ENCODE data around the gene ASIC4. TPM values are rescaled to one million over a fixed set of nuclear protein-coding genes. Genes with fewer than 3 reads are reported as not detected.

ASIC4 gene
- total and polyA plus RNA-seq, 7 donors, result under 0.01 to 0.07 TPM; not detected in 5

- TF ChIP-seq POLR2AphosphoS5 (IDR thresholded peaks at IDR 0.05) (no peak), POLR2A (IDR thresholded peaks at IDR 0.05) (no peak), CTCF (IDR thresholded peaks at IDR 0.05) (no peak), EP300 (IDR thresholded peaks at IDR 0.05) (no peak)
- peaks cover 0 to 55% (median 4%) of the 10 kb centered on the region in 4 donors for H3K36me3 ChIP-seq
- 86 to 89% methylated on average over 3 of the region's 3 CpGs for WGBS, 2 donors
- no peak overlapping the region for H3K4me3 ChIP-seq
- intact Hi-C loops (cut with DNase I), result no loop called here
- H3K4me1 ChIP-seq, result peaks cover 0 to 5% (median 0%) of the 10 kb centered on the region in 4 donors
- H3K9me3 ChIP-seq, result no peaks in the 10 kb centered on the region
- no peak overlapping the region for H3K27ac ChIP-seq
- H3K27me3 ChIP-seq, result no peaks in the 10 kb centered on the region
- DNase-seq, result no peak
Measured at GRCh38 chr2:219560893-219561178, 46.6 kb downstream of the ASIC4 start.

GRCh38 chr2:219561179-219562048, 47.1 kb downstream of the ASIC4 start:
- H3K36me3 ChIP-seq, result peaks cover 0 to 49% (median 4%) of the 10 kb centered on the region in 4 donors
- no peaks in the 10 kb centered on the region for H3K27me3 ChIP-seq
- no peak overlapping the region for H3K27ac ChIP-seq
- TF ChIP-seq POLR2A (IDR thresholded peaks at IDR 0.05), result no peak
- no peak for TF ChIP-seq POLR2AphosphoS5 (IDR thresholded peaks at IDR 0.05)
- no peak for TF ChIP-seq EP300 (IDR thresholded peaks at IDR 0.05)
- TF ChIP-seq CTCF (IDR thresholded peaks at IDR 0.05), result no peak
- peaks cover 0 to 5% (median 0%) of the 10 kb centered on the region in 4 donors for H3K4me1 ChIP-seq
- DNase-seq, result no peak
- intact Hi-C loops (cut with DNase I), result no loop called here
- 85 to 88% methylated on average over 24 of the region's 24 CpGs for WGBS, 2 donors
- H3K4me3 ChIP-seq, result no peak overlapping the region
- H3K9me3 ChIP-seq, result no peaks in the 10 kb centered on the region

GRCh38 chr2:219562049-219563020, 48.1 kb downstream of the ASIC4 start:
- peaks cover 0 to 47% (median 4%) of the 10 kb centered on the region in 4 donors for H3K36me3 ChIP-seq
- 85% methylated on average over 35 of the region's 35 CpGs for WGBS, 2 donors

More at GRCh38 chr2:219562049-219563020, 48.1 kb downstream of the ASIC4 start:
- Histone ChIP-seq H3K4me3 (no peak overlapping the region), H3K27me3 (no peaks in the 10 kb centered on the region), H3K9me3 (no peaks in the 10 kb centered on the region), H3K4me1 (peaks cover 0 to 5% (median 0%) of the 10 kb centered on the region in 4 donors), H3K27ac (no peak overlapping the region)
- TF ChIP-seq CTCF (IDR thresholded peaks at IDR 0.05) (no peak), POLR2AphosphoS5 (IDR thresholded peaks at IDR 0.05) (no peak), POLR2A (IDR thresholded peaks at IDR 0.05) (no peak), EP300 (IDR thresholded peaks at IDR 0.05) (no peak)
- intact Hi-C loops (cut with DNase I), result no loop called here
- DNase-seq, result no peak
